Hepatocyte (in vitro differentiated cells): Measurements from ENCODE around the gene C11orf68.

Experiments used
- CTCF ChIP-seq: fragments of 200-600 bp; sonication (generic); IDR thresholded peaks from 2 replicates; pipeline ENCODE4 v1.5.1; 2016; ENCODE audit warnings: antibody characterized with exemption, mild to moderate bottlenecking; ENCODE audit not compliant: poor library complexity
- EZH2 ChIP-seq: fragments of 200-600 bp; sonication (generic); IDR thresholded peaks from 2 replicates; pipeline ENCODE4 v1.6.1; 2016; ENCODE audit warnings: antibody characterized with exemption, mild to moderate bottlenecking, borderline replicate concordance
- EZH2phosphoT487 ChIP-seq: fragments of 200-600 bp; sonication (generic); IDR thresholded peaks from one replicate; pipeline ENCODE4 v1.6.1; 2018; ENCODE audit warnings: antibody characterized with exemption, mild to moderate bottlenecking, low read depth, moderate library complexity; ENCODE audit not compliant: unreplicated experiment, severe bottlenecking

GRCh38 chr11:65906602-65907001, 12.3 kb downstream of the C11orf68 start:
- TF ChIP-seq CTCF (no peak), EZH2 (no peak), EZH2phosphoT487 (no peak)
